Psoas muscle (tissue), 8 donors: ENCODE data around the gene GP1BB. TPM values are rescaled to one million over a fixed set of nuclear protein-coding genes. Genes with fewer than 3 reads are reported as not detected.

Source experiments
- ATAC-seq, 4 donors: fragments of 200-7000 bp; cut with Tn5 transposase; one replicate each; pipeline ENCODE4 v1.9.1; 2020; ENCODE audit warnings: moderate library complexity in 3 of 4, mild to moderate bottlenecking in 2 of 4
- DNase-seq, 2 donors: peaks; one replicate each; pipeline ENCODE4 v3.0.0-alpha.2; 2020
- H3K27ac ChIP-seq: fragments of 200-600 bp; one replicate; pipeline ENCODE4 v1.8.0; 2022
- H3K27me3 ChIP-seq, 3 donors: fragments of 200-600 bp in 1 of 3; one replicate each; pipeline versions ENCODE4 v1.6.1 to v1.8.0; 2013 to 2022; ENCODE audit warnings: low read length in 2 of 3, mild to moderate bottlenecking in 2 of 3, moderate library complexity in 1 of 3; ENCODE audit not compliant: insufficient read depth in 3 of 3
- H3K36me3 ChIP-seq, 2 donors: fragments of 200-600 bp in 1 of 2; one replicate each; pipeline versions ENCODE4 v1.6.1 to v1.8.0; 2013 to 2022; ENCODE audit warnings: low read depth in 1 of 2, mild to moderate bottlenecking in 1 of 2, moderate library complexity in 1 of 2; ENCODE audit not compliant: insufficient read depth in 1 of 2
- H3K4me1 ChIP-seq: fragments of 200-600 bp; one replicate; pipeline ENCODE4 v1.8.0; 2022
- H3K4me3 ChIP-seq: fragments of 200-600 bp; one replicate; pipeline ENCODE4 v1.8.0; 2022; ENCODE audit warnings: mild to moderate bottlenecking
- H3K9me3 ChIP-seq: fragments of 200-600 bp; one replicate; pipeline ENCODE4 v1.8.0; 2022
- WGBS, 3 donors: extraction: QIAGEN DNeasy Blood & Tissue Kit; methylation state at CpG; one replicate each; pipeline versions ENCODE4 v1.1.6 to v1.1.7; 2013; 5-methylcytosine and 5-hydroxymethylcytosine counted together
- intact Hi-C, 2 donors: fragments of 100-400 bp; cut with DNase I; formaldehyde crosslinking; loops; one replicate each; pipeline versions ENCODE4 v1.11.0 to v1.14.2; 2022
- polyA plus RNA-seq, 3 donors: library from polyadenylated mRNA; stranded (reverse); fragments of 200-250 nt; gene quantifications; one replicate each; pipeline ENCODE4 v1.2.3, GENCODE V29; 2013
- total RNA-seq, 4 donors: library from RNA; stranded (reverse); fragmentation: NEBNext Ultra II Directional in 2 of 4; extraction: Animal tissue kit (Norgen Biotek cat#: 25700) in 2 of 4; gene quantifications; one replicate each; pipeline versions ENCODE4 v1.2.1 to v1.2.4, GENCODE V29; 2021 to 2023
- TF ChIP-seq, protein P1 (sequence below): fragments of 200-600 bp; IDR thresholded peaks from one replicate; pipeline ENCODE4 v1.8.0; 2022; ENCODE audit warnings: antibody characterized with exemption
- donor health status: healthy with polysubstance abuse.
- donor health status: DM: no; HTN: no; CAD: no; lungs with moderate emphysema.
- donor health status: Bipolar disorder and iron deficiency.
- donor health status: healthy.
- donor health status: DM: yes; HTN: yes; CAD: no.
- donor health status: DM: no; HTN: no; CAD: no.
- donor health status: DM: no; HTN: no; CAD: no.
- donor health status: DM: yes; HTN: yes; CAD: no.

Gene GP1BB
- total and polyA plus RNA-seq, 7 donors = 0.14 to 1.8 (median 0.58) TPM; not detected in 3

GRCh38 chr22:19739911-19740449 lies 16.6 kb downstream of the GP1BB start:
- no peaks in the 10 kb centered on the region for H3K36me3 ChIP-seq
- no peak for DNase-seq
- H3K27me3 ChIP-seq = no peaks in the 10 kb centered on the region
- ATAC-seq = no peak
- H3K9me3 ChIP-seq = no peaks in the 10 kb centered on the region
- TF ChIP-seq, protein P1, sequence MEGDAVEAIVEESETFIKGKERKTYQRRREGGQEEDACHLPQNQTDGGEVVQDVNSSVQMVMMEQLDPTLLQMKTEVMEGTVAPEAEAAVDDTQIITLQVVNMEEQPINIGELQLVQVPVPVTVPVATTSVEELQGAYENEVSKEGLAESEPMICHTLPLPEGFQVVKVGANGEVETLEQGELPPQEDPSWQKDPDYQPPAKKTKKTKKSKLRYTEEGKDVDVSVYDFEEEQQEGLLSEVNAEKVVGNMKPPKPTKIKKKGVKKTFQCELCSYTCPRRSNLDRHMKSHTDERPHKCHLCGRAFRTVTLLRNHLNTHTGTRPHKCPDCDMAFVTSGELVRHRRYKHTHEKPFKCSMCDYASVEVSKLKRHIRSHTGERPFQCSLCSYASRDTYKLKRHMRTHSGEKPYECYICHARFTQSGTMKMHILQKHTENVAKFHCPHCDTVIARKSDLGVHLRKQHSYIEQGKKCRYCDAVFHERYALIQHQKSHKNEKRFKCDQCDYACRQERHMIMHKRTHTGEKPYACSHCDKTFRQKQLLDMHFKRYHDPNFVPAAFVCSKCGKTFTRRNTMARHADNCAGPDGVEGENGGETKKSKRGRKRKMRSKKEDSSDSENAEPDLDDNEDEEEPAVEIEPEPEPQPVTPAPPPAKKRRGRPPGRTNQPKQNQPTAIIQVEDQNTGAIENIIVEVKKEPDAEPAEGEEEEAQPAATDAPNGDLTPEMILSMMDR = no peak
- peaks cover 9% of the 10 kb centered on the region for H3K4me1 ChIP-seq
- H3K4me3 ChIP-seq = no peak overlapping the region
- 92 to 98% (median 92%) methylated on average over 7 of the region's 7 CpGs for WGBS, 3 donors
- intact Hi-C loops = no loop called here
- H3K27ac ChIP-seq = no peak overlapping the region

- Histone ChIP-seq H3K36me3 (no peaks in the 10 kb centered on the region), H3K9me3 (no peaks in the 10 kb centered on the region), H3K4me1 (peaks cover 11% of the 10 kb centered on the region), H3K4me3 (no peak overlapping the region), H3K27ac (no peak overlapping the region), H3K27me3 (no peaks in the 10 kb centered on the region)
- DNase-seq (no peak), ATAC-seq (no peak)
- WGBS, 3 donors = 66 to 80% (median 73%) methylated on average over 14 to 15 of the region's 15 CpGs
- intact Hi-C loops = no loop called here
- TF ChIP-seq, protein P1 = no peak
Measured at GRCh38 chr22:19740586-19740985, 17.2 kb downstream of the GP1BB start.

DNA sequence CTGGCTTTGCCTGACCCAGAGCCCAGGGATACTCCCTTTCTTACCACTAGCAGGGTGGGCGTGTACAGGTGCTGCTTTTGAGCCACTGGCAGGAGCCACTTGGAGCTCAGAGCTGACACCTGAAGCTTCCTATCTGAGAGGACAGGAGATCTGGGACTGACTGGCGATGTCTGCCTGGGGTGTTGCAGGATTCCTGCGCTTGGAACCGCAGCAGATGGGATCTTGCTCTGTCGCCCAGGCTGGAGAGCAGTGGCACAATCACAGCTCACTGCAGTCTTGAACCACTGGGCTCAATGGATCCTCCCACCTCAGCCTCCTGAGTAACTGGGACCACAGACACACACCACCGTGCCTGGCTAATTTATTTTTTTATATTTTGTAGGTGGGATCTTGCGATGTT lies 17.7 kb downstream of the GP1BB start:
- H3K4me1 ChIP-seq = peaks cover 16% of the 10 kb centered on the region
- WGBS, 3 donors = 91 to 97% (median 95%) methylated on average over 7 of the region's 7 CpGs
- ATAC-seq = no peak
- TF ChIP-seq, protein P1 = no peak
- no peak overlapping the region for H3K4me3 ChIP-seq
- no peak for DNase-seq
- H3K27me3 ChIP-seq = no peaks in the 10 kb centered on the region
- H3K9me3 ChIP-seq = no peaks in the 10 kb centered on the region
- H3K27ac ChIP-seq = no peak overlapping the region
- H3K36me3 ChIP-seq = no peaks in the 10 kb centered on the region
- intact Hi-C loops = no loop called here

DNA sequence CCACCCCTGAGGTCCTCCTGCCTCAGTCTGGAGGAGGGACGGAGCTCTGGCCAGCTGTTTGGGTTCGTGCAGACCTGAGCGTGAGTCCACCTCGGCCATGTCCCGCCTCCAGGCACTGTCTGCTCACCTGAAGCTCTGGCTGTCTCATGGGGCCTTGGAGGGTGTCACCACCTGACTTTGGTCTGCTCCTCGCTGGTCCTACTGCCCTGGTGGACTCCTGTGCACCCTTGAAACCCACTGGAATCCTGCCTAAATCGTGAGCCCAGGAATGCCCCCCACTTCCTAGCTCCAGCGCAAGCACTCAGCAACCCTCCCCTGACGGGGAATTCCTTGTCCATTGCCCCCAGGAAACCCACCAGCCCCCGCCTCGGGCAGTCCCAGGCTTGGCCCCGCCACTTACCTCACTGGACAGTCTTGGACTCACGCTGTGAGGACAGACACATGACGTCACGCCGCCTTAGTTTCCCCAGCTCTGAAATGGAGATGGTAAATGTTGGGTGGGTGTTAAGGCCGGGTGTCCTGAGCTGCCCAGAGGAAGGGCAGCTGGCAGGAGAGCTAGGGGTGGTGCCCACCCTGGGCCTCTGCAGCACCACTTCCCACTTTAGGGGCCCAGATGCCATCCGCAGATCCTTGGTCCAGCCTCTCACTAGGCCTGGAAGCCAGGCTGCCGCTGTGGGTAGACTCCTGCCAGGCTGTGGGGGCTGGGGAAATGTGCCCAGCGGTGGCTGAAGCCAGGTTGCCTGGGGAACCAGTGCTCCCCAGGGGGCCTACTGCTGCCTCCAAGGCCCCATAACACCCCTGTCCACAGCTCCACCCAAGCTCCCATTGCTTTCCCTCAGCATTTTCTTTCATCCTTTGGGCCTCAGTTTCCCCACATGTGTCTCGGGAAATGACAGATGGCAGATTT lies 19.1 kb downstream of the GP1BB start:
- no peak for DNase-seq
- Histone ChIP-seq H3K27ac (no peak overlapping the region), H3K4me1 (peaks cover 19% of the 10 kb centered on the region), H3K9me3 (no peaks in the 10 kb centered on the region), H3K27me3 (no peaks in the 10 kb centered on the region), H3K4me3 (no peak overlapping the region), H3K36me3 (no peaks in the 10 kb centered on the region)
- no peak for ATAC-seq
- intact Hi-C loops = no loop called here
- TF ChIP-seq, protein P1 = no peak
- 81 to 93% (median 83%) methylated on average over 21 of the region's 21 CpGs for WGBS, 3 donors
